ENCODE results near the gene PCLAF. TPM values are rescaled to one million over a fixed set of nuclear protein-coding genes. Genes with fewer than 3 reads are reported as not detected.
"Not testable (repeated sequence)": the region's sequence is repeated elsewhere in the genome, so short reads cannot be mapped to it uniquely, and the experiment has no call there.

Gene PCLAF
- polyA plus RNA-seq, 1 donor (not counting 4 experiments of a cell fraction or from before 2014, with no cell fraction given): 55.0 TPM

- Histone ChIP-seq H3K9me1 (ENCODE audit: control insufficient read depth, extremely low read depth, insufficient read depth, low read length) (no peaks in the 10 kb centered on the region), H3K4me3 (ENCODE audit: control insufficient read depth in 2 of 3, extremely low read depth in 1 of 3, insufficient read depth in 2 of 3, low read depth in 1 of 3, low read length in 3 of 3) (no peak overlapping the region), H3K9me3 (ENCODE audit: control insufficient read depth, low read depth, low read length) (no peaks in the 10 kb centered on the region), H3K9ac (ENCODE audit: control insufficient read depth, extremely low read depth, insufficient read depth, low read length) (no peak overlapping the region), H2AFZ (ENCODE audit: control insufficient read depth, low read length) (no peak overlapping the region), H3K4me2 (ENCODE audit: control insufficient read depth, extremely low read depth, insufficient read depth, low read depth, low read length) (no peak overlapping the region), H3K4me1 (ENCODE audit: control insufficient read depth, extremely low read depth, insufficient read depth, low read length) (peaks cover 14% of the 10 kb centered on the region), H3K79me2 (ENCODE audit: control insufficient read depth, insufficient read depth, low read length) (peaks cover 23% of the 10 kb centered on the region), H3K27me3 (ENCODE audit: control insufficient read depth, extremely low read depth, insufficient read depth, low read length) (no peaks in the 10 kb centered on the region), H3K27ac (ENCODE audit: control insufficient read depth, insufficient read depth, low read length) (no peak overlapping the region), H3K36me3 (ENCODE audit: control insufficient read depth in 2 of 2, extremely low read depth in 1 of 2, insufficient read depth in 2 of 2, low read length in 2 of 2) (no peaks in the 10 kb centered on the region), H4K20me1 (ENCODE audit: control insufficient read depth, extremely low read depth, insufficient read depth, low read length) (no peaks in the 10 kb centered on the region)
- dilution Hi-C loops (cut with MboI; ENCODE audit: extremely low pct_ligation_motif_present, low sequenced_read_pairs): no loop called here
- FAIRE-seq: no peak
- TF ChIP-seq, protein P1, sequence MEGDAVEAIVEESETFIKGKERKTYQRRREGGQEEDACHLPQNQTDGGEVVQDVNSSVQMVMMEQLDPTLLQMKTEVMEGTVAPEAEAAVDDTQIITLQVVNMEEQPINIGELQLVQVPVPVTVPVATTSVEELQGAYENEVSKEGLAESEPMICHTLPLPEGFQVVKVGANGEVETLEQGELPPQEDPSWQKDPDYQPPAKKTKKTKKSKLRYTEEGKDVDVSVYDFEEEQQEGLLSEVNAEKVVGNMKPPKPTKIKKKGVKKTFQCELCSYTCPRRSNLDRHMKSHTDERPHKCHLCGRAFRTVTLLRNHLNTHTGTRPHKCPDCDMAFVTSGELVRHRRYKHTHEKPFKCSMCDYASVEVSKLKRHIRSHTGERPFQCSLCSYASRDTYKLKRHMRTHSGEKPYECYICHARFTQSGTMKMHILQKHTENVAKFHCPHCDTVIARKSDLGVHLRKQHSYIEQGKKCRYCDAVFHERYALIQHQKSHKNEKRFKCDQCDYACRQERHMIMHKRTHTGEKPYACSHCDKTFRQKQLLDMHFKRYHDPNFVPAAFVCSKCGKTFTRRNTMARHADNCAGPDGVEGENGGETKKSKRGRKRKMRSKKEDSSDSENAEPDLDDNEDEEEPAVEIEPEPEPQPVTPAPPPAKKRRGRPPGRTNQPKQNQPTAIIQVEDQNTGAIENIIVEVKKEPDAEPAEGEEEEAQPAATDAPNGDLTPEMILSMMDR (optimal IDR thresholded peaks at IDR 0.05 in 1 of 3, IDR thresholded peaks at IDR 0.05 in 1 of 3, conservative IDR thresholded peaks at IDR 0.05 in 1 of 3; ENCODE audit: extremely low read depth in 1 of 3, insufficient read depth in 2 of 3, low read length in 3 of 3): no peak
- TF ChIP-seq EZH2 (IDR thresholded peaks at IDR 0.05; ENCODE audit: low read length): no peak
- no peak for DNase-seq (ENCODE audit: low read depth, low spot score)
Measured at GRCh38 chr15:64383760-64384159, 2.5 kb upstream of the PCLAF start.

- H3K9me1 ChIP-seq (ENCODE audit: control insufficient read depth, extremely low read depth, insufficient read depth, low read length); DNase-seq (ENCODE audit: low read depth, low spot score); H4K20me1 ChIP-seq (ENCODE audit: control insufficient read depth, extremely low read depth, insufficient read depth, low read length); FAIRE-seq; dilution Hi-C loops (cut with MboI; ENCODE audit: extremely low pct_ligation_motif_present, low sequenced_read_pairs); H3K4me1 ChIP-seq (ENCODE audit: control insufficient read depth, extremely low read depth, insufficient read depth, low read length); H3K9me3 ChIP-seq (ENCODE audit: control insufficient read depth, low read depth, low read length); H3K36me3 ChIP-seq (ENCODE audit: control insufficient read depth in 2 of 2, extremely low read depth in 1 of 2, insufficient read depth in 2 of 2, low read length in 2 of 2); H3K27me3 ChIP-seq (ENCODE audit: control insufficient read depth, extremely low read depth, insufficient read depth, low read length): not testable (repeated sequence)
- Histone ChIP-seq H3K9ac (ENCODE audit: control insufficient read depth, extremely low read depth, insufficient read depth, low read length) (peak overlapping the region; percentile 82), H3K79me2 (ENCODE audit: control insufficient read depth, insufficient read depth, low read length) (peaks cover 12% of the 10 kb centered on the region), H3K4me2 (ENCODE audit: control insufficient read depth, extremely low read depth, insufficient read depth, low read depth, low read length) (peak overlapping the region; percentile 99), H3K4me3 (ENCODE audit: control insufficient read depth in 2 of 3, extremely low read depth in 1 of 3, insufficient read depth in 2 of 3, low read depth in 1 of 3, low read length in 3 of 3) (peak overlapping the region; percentile 42 to 87 (median 79)), H3K27ac (ENCODE audit: control insufficient read depth, insufficient read depth, low read length) (peak overlapping the region; percentile 45), H2AFZ (ENCODE audit: control insufficient read depth, low read length) (peak overlapping the region; percentile 90)
Measured at GRCh38 chr15:64380130-64380870, 941 bp downstream of the PCLAF start.

Data from keratinocyte (primary cell).